GM18867 (cell line): ENCODE data around the gene PKDCC.

Experiments used
- ATAC-seq: cut with Tn5 transposase; IDR thresholded peaks from one replicate; pipeline ENCODE4 v1.9.1; 2021; ENCODE audit warnings: mild to moderate bottlenecking, moderate library complexity; ENCODE audit not compliant: unreplicated experiment

PKDCC gene

GRCh38 chr2:42048299-42049220 is 739 bp downstream of the PKDCC start:
- no peak for ATAC-seq

- ATAC-seq: no peak
These were observed 1.6 kb downstream of the PKDCC start for GRCh38 chr2:42049221-42050009.

- no peak for ATAC-seq
These were observed 2.3 kb downstream of the PKDCC start for GRCh38 chr2:42050010-42050702.

GRCh38 chr2:42050703-42051542 is 3.1 kb downstream of the PKDCC start:
- ATAC-seq: no peak

- no peak for ATAC-seq
These were observed 3.9 kb downstream of the PKDCC start for GRCh38 chr2:42051543-42052235.

GRCh38 chr2:42052702-42053481 is 5.1 kb downstream of the PKDCC start:
- no peak for ATAC-seq

GRCh38 chr2:42053482-42053790 is 5.6 kb downstream of the PKDCC start:
- no peak for ATAC-seq

GRCh38 chr2:42053791-42054701 is 6.2 kb downstream of the PKDCC start:
- no peak for ATAC-seq

- no peak for ATAC-seq
These were observed 7.1 kb downstream of the PKDCC start for GRCh38 chr2:42054714-42055430.

- no peak for ATAC-seq
These were observed 8.0 kb downstream of the PKDCC start for GRCh38 chr2:42055573-42056514.

- ATAC-seq: no peak
These were observed 9.5 kb downstream of the PKDCC start for GRCh38 chr2:42057159-42057901.

- ATAC-seq: no peak
These were observed 10.2 kb downstream of the PKDCC start for GRCh38 chr2:42057902-42058450.

- no peak for ATAC-seq
These were observed 11.6 kb downstream of the PKDCC start for GRCh38 chr2:42059261-42059898.

GRCh38 chr2:42060028-42060427 is 12.2 kb downstream of the PKDCC start:
- ATAC-seq: no peak
